Left lobe of liver (tissue), 2 donors: ENCODE measurements around the gene ARID3A. TPM values are rescaled to one million over a fixed set of nuclear protein-coding genes. Genes with fewer than 3 reads are reported as not detected.
"Not testable (repeated sequence)": the region's sequence is repeated elsewhere in the genome, so short reads cannot be mapped to it uniquely, and the experiment has no call there.

Experiments used
- ATAC-seq: fragments of 200-7000 bp; cut with Tn5 transposase; one replicate; pipeline ENCODE4 v1.9.1; 2020; ENCODE audit warnings: mild to moderate bottlenecking, moderate library complexity
- DNase-seq: peaks from one replicate; pipeline ENCODE4 v3.0.0-alpha.2; 2020; ENCODE audit warnings: low spot score
- total RNA-seq: library from RNA; stranded (reverse); gene quantifications from one replicate; pipeline ENCODE4 v1.2.1, GENCODE V29; 2021
- donor health status: DM: no; HTN: no; CAD: no; lungs with moderate emphysema.
- donor health status: DM: no; HTN: yes; CAD: no.

Gene ARID3A
- total RNA-seq, 1 donor from 2014 or later: 3.6 TPM

GRCh38 chr19:890831-891230, 35.0 kb upstream of the ARID3A start:
- ATAC-seq (no peak), DNase-seq (no peak)

- not testable (repeated sequence) for ATAC-seq, DNase-seq
Observed at GRCh38 chr19:891421-892200, 34.2 kb upstream of the ARID3A start.

- DNase-seq (no peak), ATAC-seq (no peak)
Observed at GRCh38 chr19:892243-892893, 33.5 kb upstream of the ARID3A start.

GRCh38 chr19:892894-893689, 32.7 kb upstream of the ARID3A start, which contains the start of the genes MED16 and RNU6-9:
TSS of gene MED16 (minus strand) at chr19:893187. CDS start at chr19:891131, 2,056 bp downstream.
TSS of gene RNU6-9 (plus strand) at chr19:893484.
- ATAC-seq: peak; percentile 97

GRCh38 chr19:896434-896833, 29.4 kb upstream of the ARID3A start:
- no peak for ATAC-seq

More at GRCh38 chr19:892894-893689, 32.7 kb upstream of the ARID3A start, which contains the start of the genes MED16 and RNU6-9:
- peak; percentile 90 for DNase-seq

GRCh38 chr19:896999-897398, 28.8 kb upstream of the ARID3A start:
- DNase-seq (no peak), ATAC-seq (no peak)

More at GRCh38 chr19:896434-896833, 29.4 kb upstream of the ARID3A start:
- no peak for DNase-seq

GRCh38 chr19:897442-898039, 28.3 kb upstream of the ARID3A start:
- ATAC-seq (no peak), DNase-seq (no peak)

GRCh38 chr19:898663-899062, 27.2 kb upstream of the ARID3A start:
- DNase-seq (no peak), ATAC-seq (no peak)

- ATAC-seq (no peak), DNase-seq (no peak)
Observed at GRCh38 chr19:899336-900042, 26.3 kb upstream of the ARID3A start.

- DNase-seq (no peak), ATAC-seq (no peak)
Observed at GRCh38 chr19:900043-900301, 25.9 kb upstream of the ARID3A start.

GRCh38 chr19:900302-901111, 25.3 kb upstream of the ARID3A start:
- DNase-seq (no peak), ATAC-seq (no peak)

- DNase-seq: no peak
Observed at GRCh38 chr19:901216-902092, 24.4 kb upstream of the ARID3A start.

GRCh38 chr19:902093-902370, 23.8 kb upstream of the ARID3A start:
- no peak for DNase-seq
- no peak for ATAC-seq

More at GRCh38 chr19:901216-902092, 24.4 kb upstream of the ARID3A start:
- no peak for ATAC-seq

GRCh38 chr19:902446-903226, 23.2 kb upstream of the ARID3A start:
- DNase-seq (peak; percentile 81), ATAC-seq (peak; percentile 90)

GRCh38 chr19:903266-903797, 22.5 kb upstream of the ARID3A start:
- no peak for DNase-seq
- no peak for ATAC-seq

- ATAC-seq (no peak), DNase-seq (no peak)
Observed at GRCh38 chr19:904545-904944, 21.3 kb upstream of the ARID3A start.

- no peak for DNase-seq
- ATAC-seq: no peak
Observed at GRCh38 chr19:906480-906879, 19.4 kb upstream of the ARID3A start.
